HepG2 (cell line): ENCODE data around the gene TTPAL. TPM values are rescaled to one million over a fixed set of nuclear protein-coding genes. Genes with fewer than 3 reads are reported as not detected.

Source experiments
- AKAP8 ChIP-seq: sonication (generic); formaldehyde crosslinking; IDR thresholded peaks from 2 replicates; pipeline ENCODE4 v1.5.1; 2020; ENCODE audit warnings: mild to moderate bottlenecking, missing genetic modification reagents
- ATF3 ChIP-seq: sonication (generic); formaldehyde crosslinking; IDR thresholded peaks from 2 replicates; pipeline ENCODE4 v1.4.0; 2020; ENCODE audit warnings: missing genetic modification reagents
- CENPX ChIP-seq: sonication (generic); formaldehyde crosslinking; IDR thresholded peaks from 2 replicates; pipeline ENCODE4 v1.9.0; 2021; ENCODE audit warnings: mild to moderate bottlenecking, missing genetic modification reagents, moderate library complexity
- ELK4 ChIP-seq: sonication (generic); formaldehyde crosslinking; IDR thresholded peaks from 2 replicates; pipeline ENCODE4 v1.9.0; 2021; ENCODE audit warnings: missing genetic modification reagents, borderline replicate concordance
- HDAC2 ChIP-seq: sonication (generic); formaldehyde crosslinking; IDR thresholded peaks from 2 replicates; pipeline ENCODE4 v1.4.0; 2020; ENCODE audit warnings: missing genetic modification reagents
- MED13 ChIP-seq: sonication (generic); formaldehyde crosslinking; IDR thresholded peaks from 2 replicates; pipeline ENCODE4 v1.5.0; 2020; ENCODE audit warnings: missing genetic modification reagents
- MTF1 ChIP-seq: sonication (generic); formaldehyde crosslinking; IDR thresholded peaks from 2 replicates; pipeline ENCODE4 v1.5.0; 2020; ENCODE audit warnings: missing genetic modification reagents
- NR2F2 ChIP-seq: IDR thresholded peaks from 2 replicates; pipeline ENCODE4 v1.6.1; 2012; ENCODE audit warnings: low read depth, inconsistent platforms, borderline replicate concordance
- PATZ1 ChIP-seq: sonication (generic); formaldehyde crosslinking; IDR thresholded peaks from 2 replicates; pipeline ENCODE4 v1.4.0; 2020; ENCODE audit warnings: missing genetic modification reagents
- PAWR ChIP-seq: sonication (generic); formaldehyde crosslinking; IDR thresholded peaks from 2 replicates; pipeline ENCODE4 v1.4.0; 2020; ENCODE audit warnings: missing genetic modification reagents, mild to moderate bottlenecking, borderline replicate concordance
- POGZ ChIP-seq: sonication (generic); formaldehyde crosslinking; IDR thresholded peaks from 2 replicates; pipeline ENCODE4 v1.4.0; 2020; ENCODE audit warnings: mild to moderate bottlenecking, missing genetic modification reagents
- SETDB1 ChIP-seq: sonication (generic); formaldehyde crosslinking; IDR thresholded peaks from 2 replicates; pipeline ENCODE4 v1.5.1; 2020; ENCODE audit warnings: missing genetic modification reagents, mild to moderate bottlenecking, borderline replicate concordance
- SIX4 ChIP-seq: sonication (generic); formaldehyde crosslinking; IDR thresholded peaks from 2 replicates; pipeline ENCODE4 v1.4.0; 2020; ENCODE audit warnings: missing genetic modification reagents
- TBX2 ChIP-seq: sonication (generic); formaldehyde crosslinking; IDR thresholded peaks from 2 replicates; pipeline ENCODE4 v1.5.0; 2020; ENCODE audit warnings: missing genetic modification reagents, mild to moderate bottlenecking, borderline replicate concordance
- U2AF2 ChIP-seq: fragments of 200-400 bp; formaldehyde crosslinking; IDR thresholded peaks from 2 replicates; pipeline ENCODE4 v1.6.1; 2017; ENCODE audit warnings: low read depth, mild to moderate bottlenecking, low read length
- ZBTB21 ChIP-seq: sonication (generic); formaldehyde crosslinking; IDR thresholded peaks from 2 replicates; pipeline ENCODE4 v1.4.0; 2020; ENCODE audit warnings: missing genetic modification reagents
- ZFP90 ChIP-seq: sonication (generic); formaldehyde crosslinking; IDR thresholded peaks from 2 replicates; pipeline ENCODE4 v1.8.0; 2022; ENCODE audit warnings: missing genetic modification reagents, mild to moderate bottlenecking, inconsistent platforms, borderline replicate concordance
- ZNF124 ChIP-seq: sonication (generic); formaldehyde crosslinking; IDR thresholded peaks from 2 replicates; pipeline ENCODE4 v1.4.0; 2020; ENCODE audit warnings: missing genetic modification reagents
- ZNF737 ChIP-seq: sonication (generic); formaldehyde crosslinking; IDR thresholded peaks from 2 replicates; pipeline ENCODE4 v1.5.0; 2020; ENCODE audit warnings: missing genetic modification reagents, mild to moderate bottlenecking, borderline replicate concordance
- ZNF766 ChIP-seq: sonication (generic); formaldehyde crosslinking; IDR thresholded peaks from 2 replicates; pipeline ENCODE4 v1.5.0; 2020; ENCODE audit warnings: missing genetic modification reagents, borderline replicate concordance
- polyA plus RNA-seq, 8 experiments: library from polyadenylated mRNA; depleted of rRNA in 3 of 8; stranded (reverse) in 7 of 8; unstranded in 1 of 8; fragments of >200 nt; fragmentation: Illumina TruSeq in 4 of 8; extraction: Trizol in 4 of 8; gene quantifications; 2 replicates each; pipeline versions ENCODE4 v1.2.1 to v1.2.3, GENCODE V29; 2011 to 2016; ENCODE audit warnings: low read depth in 4 of 8, missing spikeins in 1 of 8, mixed read lengths in 1 of 8; ENCODE audit not compliant: insufficient read depth in 1 of 8
- total RNA-seq, 5 experiments: library from RNA; depleted of rRNA; stranded (reverse); fragments of >200 nt; fragmentation: Illumina TruSeq; extraction: Trizol; gene quantifications; 2 replicates each; pipeline ENCODE4 v1.2.3, GENCODE V29; 2016; ENCODE audit warnings: low read depth in 1 of 5
- TF ChIP-seq, protein P1 (sequence below): sonication (generic); formaldehyde crosslinking; IDR thresholded peaks from 2 replicates; pipeline ENCODE4 v1.4.0; 2020; ENCODE audit warnings: missing genetic modification reagents, borderline replicate concordance
- TF ChIP-seq, protein P2 (sequence below): sonication (generic); formaldehyde crosslinking; IDR thresholded peaks from 2 replicates; pipeline ENCODE4 v1.8.1; 2023; ENCODE audit warnings: mild to moderate bottlenecking, missing genetic modification reagents
- TF ChIP-seq, protein P3 (sequence below): sonication (generic); formaldehyde crosslinking; conservative IDR thresholded peaks from 2 replicates; pipeline ENCODE4 v1.5.0; 2020; ENCODE audit warnings: missing genetic modification reagents

Gene TTPAL
- total and polyA plus RNA-seq, 2 of the 13 experiments (the other 11 are each of a cell fraction or from before 2014, with no cell fraction given), result 4.3 to 18.8 TPM

- TF ChIP-seq, protein P1, sequence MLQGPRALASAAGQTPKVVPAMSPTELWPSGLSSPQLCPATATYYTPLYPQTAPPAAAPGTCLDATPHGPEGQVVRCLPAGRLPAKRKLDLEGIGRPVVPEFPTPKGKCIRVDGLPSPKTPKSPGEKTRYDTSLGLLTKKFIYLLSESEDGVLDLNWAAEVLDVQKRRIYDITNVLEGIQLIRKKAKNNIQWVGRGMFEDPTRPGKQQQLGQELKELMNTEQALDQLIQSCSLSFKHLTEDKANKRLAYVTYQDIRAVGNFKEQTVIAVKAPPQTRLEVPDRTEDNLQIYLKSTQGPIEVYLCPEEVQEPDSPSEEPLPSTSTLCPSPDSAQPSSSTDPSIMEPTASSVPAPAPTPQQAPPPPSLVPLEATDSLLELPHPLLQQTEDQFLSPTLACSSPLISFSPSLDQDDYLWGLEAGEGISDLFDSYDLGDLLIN, result no peak
- TF ChIP-seq ELK4, result no peak
- TF ChIP-seq SIX4, result peak; percentile 85
- peak; percentile 97 for TF ChIP-seq TBX2 (CRISPR knock-in tag)
- no peak for TF ChIP-seq SETDB1 (CRISPR knock-in tag)
- peak; percentile 70; the same call in 1 of the 2 replicates for TF ChIP-seq ZBTB21 (CRISPR knock-in tag)
- peak; percentile 97 for TF ChIP-seq ATF3 (CRISPR knock-in tag)
- TF ChIP-seq PATZ1, result peak; percentile 73
- TF ChIP-seq ZNF766 (CRISPR knock-in tag), result 0 out of 2 replicates have a peak, but pooled peaks have one; percentile 8
- peak; percentile 19; the same call in 1 of the 2 replicates for TF ChIP-seq NR2F2
- TF ChIP-seq POGZ, result peak; percentile 97
- TF ChIP-seq HDAC2 (CRISPR knock-in tag), result peak; percentile 97
- peak; percentile 99 for TF ChIP-seq ZNF124 (CRISPR knock-in tag)
- TF ChIP-seq, protein P2, sequence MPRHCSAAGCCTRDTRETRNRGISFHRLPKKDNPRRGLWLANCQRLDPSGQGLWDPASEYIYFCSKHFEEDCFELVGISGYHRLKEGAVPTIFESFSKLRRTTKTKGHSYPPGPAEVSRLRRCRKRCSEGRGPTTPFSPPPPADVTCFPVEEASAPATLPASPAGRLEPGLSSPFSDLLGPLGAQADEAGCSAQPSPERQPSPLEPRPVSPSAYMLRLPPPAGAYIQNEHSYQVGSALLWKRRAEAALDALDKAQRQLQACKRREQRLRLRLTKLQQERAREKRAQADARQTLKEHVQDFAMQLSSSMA, result 0 out of 2 replicates have a peak, but pooled peaks have one; percentile 64
- TF ChIP-seq U2AF2, result no peak
- no peak for TF ChIP-seq ZNF737 (CRISPR knock-in tag)
- no peak for TF ChIP-seq CENPX (CRISPR knock-in tag)
- 0 out of 2 replicates have a peak, but pooled peaks have one; percentile 39 for TF ChIP-seq ZFP90 (CRISPR knock-in tag)
- no peak for TF ChIP-seq MTF1 (CRISPR knock-in tag)
- TF ChIP-seq, protein P3, sequence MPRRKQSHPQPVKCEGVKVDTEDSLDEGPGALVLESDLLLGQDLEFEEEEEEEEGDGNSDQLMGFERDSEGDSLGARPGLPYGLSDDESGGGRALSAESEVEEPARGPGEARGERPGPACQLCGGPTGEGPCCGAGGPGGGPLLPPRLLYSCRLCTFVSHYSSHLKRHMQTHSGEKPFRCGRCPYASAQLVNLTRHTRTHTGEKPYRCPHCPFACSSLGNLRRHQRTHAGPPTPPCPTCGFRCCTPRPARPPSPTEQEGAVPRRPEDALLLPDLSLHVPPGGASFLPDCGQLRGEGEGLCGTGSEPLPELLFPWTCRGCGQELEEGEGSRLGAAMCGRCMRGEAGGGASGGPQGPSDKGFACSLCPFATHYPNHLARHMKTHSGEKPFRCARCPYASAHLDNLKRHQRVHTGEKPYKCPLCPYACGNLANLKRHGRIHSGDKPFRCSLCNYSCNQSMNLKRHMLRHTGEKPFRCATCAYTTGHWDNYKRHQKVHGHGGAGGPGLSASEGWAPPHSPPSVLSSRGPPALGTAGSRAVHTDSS, result no peak
- peak; percentile 60 for TF ChIP-seq AKAP8
- TF ChIP-seq MED13, result no peak
- TF ChIP-seq PAWR, result no peak
Measured at GRCh38 chr20:44428174-44429016, 47.3 kb upstream of the TTPAL start (continued).
